HG03378 (cell line): ENCODE data around the gene NTNG2.
"Not testable (repeated sequence)": the region's sequence is repeated elsewhere in the genome, so short reads cannot be mapped to it uniquely, and the experiment has no call there.

Experiments used
- ATAC-seq: cut with Tn5 transposase; IDR thresholded peaks from one replicate; pipeline ENCODE4 v1.9.1; 2021; ENCODE audit warnings: mild to moderate bottlenecking, moderate library complexity; ENCODE audit not compliant: unreplicated experiment

NTNG2 gene, protein sequence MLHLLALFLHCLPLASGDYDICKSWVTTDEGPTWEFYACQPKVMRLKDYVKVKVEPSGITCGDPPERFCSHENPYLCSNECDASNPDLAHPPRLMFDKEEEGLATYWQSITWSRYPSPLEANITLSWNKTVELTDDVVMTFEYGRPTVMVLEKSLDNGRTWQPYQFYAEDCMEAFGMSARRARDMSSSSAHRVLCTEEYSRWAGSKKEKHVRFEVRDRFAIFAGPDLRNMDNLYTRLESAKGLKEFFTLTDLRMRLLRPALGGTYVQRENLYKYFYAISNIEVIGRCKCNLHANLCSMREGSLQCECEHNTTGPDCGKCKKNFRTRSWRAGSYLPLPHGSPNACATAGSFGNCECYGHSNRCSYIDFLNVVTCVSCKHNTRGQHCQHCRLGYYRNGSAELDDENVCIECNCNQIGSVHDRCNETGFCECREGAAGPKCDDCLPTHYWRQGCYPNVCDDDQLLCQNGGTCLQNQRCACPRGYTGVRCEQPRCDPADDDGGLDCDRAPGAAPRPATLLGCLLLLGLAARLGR

DNA sequence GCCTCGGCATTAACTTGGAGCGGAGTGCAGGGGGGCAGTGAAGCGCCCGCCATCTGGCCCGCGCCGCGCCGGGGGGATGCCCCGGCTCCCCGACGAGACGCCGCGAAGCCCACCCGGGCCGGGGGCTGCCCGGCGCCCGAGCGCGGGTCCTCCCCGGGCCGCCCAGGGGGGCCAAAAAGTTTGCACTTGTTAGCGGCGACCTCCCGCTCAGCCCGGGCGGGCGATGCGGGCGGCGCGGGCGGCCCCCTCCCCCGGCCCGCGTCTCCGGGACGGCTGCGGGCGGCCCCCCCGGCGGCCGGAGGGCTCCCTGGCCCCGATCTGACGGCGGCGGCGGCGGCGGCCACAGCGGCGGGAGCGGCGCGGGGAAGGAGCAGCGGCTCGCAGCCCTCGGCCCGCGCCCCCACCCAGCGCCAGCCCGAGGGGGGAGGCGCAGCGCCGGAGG, at the start of gene NTNG2:
Gene NTNG2, plus strand, starts transcription at position 316 of the 442 bp plus-strand sequence. CDS start 4,774 bp downstream, outside the sequence.
- ATAC-seq = no peak

- ATAC-seq = no peak
Observed at GRCh38 chr9:132114102-132114707, 47.7 kb upstream of the NTNG2 start.

DNA sequence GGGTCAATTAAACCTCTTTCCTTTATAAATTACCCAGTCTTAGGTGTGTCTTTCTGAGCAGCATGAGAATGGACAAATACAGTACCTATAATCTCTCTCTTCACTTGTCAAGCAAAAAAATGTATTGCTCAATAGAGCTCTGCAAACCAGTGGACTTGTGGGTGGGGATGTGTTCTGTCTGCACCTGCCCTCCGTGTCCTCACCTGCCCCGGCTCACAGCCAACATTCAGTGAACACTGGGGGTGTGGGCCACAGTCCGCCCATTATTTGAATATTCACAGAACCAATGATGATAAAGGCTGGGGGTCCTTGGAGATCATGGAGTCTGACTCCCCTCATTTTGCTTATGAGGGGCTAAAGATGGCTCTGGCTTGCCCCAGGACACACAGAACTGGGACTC, 45.3 kb upstream of the NTNG2 start:
- no peak for ATAC-seq

DNA sequence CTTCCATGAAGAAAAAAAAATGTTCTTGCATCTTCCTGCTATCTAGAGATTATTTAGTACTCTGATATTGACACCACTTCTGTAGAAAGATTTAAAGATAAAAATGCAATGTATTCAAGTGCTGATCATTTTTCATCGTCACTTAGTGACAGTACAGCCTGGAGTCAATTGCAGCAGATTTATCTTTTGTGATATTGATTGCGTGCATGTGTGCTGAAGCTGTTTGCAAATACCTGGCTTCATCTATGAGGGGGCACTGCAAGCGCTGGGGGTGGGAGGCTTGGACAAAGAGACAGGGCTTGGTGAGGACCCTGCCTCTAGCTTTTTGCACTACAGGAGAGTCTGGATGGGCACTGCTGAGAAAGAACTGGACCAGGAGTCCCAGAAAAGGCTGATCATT, 44.2 kb upstream of the NTNG2 start:
- no peak for ATAC-seq

DNA sequence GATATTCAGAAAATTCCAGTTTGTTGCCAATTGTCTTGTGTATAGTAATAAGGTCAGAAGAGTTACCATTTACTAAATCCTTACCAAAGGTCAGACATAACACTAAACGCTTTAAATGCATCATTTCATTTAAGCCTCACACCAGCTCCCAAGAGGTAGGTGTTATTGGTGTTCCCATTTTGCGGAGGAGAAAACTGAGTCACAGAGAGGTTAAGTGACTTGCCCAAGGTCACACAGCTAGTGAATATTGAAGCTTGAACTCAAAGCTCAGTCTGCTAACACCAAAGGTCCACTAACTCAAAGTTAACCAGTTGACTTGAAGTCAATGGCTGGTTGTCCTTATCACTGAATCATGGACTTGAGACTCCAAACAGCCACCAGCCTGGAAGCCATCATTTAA, 40.8 kb upstream of the NTNG2 start:
- ATAC-seq = no peak

GRCh38 chr9:132124800-132125199, 37.1 kb upstream of the NTNG2 start:
- no peak for ATAC-seq

DNA sequence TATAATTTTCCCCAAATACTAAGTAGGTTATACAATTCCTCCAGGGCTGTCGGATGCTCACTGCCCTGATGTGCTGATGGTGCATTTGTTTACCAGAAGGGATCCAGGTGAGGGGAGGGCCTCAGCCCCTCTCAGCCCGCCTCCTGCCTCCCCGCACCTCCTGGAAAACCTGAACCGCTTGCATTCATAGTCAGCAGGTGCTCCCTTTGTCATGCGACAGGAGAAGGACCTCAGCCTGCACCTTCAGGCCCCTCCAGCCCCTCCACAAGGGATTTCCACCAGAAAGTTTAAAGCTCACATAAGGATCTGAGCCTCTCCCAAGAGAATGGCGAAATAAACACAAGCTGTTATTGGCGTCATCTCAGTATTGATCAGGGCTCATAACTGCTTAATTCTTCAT, 36.5 kb upstream of the NTNG2 start:
- ATAC-seq = no peak

DNA sequence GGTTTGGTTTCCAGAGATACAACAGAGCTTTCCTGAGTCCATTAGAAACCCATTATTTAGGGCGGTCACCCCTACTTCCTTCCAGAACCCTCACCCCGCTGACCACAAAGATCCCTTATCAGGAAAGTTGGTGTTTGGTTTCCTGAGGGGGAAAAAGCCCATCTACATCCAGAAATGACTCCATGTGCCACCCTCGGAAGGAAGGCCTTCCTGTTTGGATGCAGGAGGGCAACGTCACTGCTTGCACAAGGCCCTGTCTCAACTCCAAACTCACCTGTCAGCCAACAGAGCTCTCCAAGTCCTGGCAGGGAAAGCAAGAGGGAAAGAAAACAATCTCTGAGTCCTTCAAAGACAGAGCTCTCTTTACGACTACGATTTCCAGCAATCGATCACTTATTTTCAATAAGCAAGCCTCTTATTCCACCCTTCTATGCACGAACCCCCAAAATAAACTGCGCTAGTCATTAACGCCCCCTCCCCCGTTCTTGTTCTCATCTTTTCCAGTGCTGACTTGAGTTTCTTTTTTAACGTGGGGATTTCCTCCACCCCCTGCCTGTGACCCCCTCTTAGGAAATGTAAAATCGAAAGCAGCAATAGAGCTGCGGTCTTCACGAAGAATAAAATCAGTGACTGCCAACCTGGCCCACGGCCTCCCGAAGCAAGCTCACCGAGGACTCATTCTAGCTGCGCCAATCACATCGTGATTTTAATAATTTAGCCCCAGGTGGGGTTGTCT, 35.7 kb upstream of the NTNG2 start:
- no peak for ATAC-seq

GRCh38 chr9:132126680-132127236, 35.1 kb upstream of the NTNG2 start:
- no peak for ATAC-seq

DNA sequence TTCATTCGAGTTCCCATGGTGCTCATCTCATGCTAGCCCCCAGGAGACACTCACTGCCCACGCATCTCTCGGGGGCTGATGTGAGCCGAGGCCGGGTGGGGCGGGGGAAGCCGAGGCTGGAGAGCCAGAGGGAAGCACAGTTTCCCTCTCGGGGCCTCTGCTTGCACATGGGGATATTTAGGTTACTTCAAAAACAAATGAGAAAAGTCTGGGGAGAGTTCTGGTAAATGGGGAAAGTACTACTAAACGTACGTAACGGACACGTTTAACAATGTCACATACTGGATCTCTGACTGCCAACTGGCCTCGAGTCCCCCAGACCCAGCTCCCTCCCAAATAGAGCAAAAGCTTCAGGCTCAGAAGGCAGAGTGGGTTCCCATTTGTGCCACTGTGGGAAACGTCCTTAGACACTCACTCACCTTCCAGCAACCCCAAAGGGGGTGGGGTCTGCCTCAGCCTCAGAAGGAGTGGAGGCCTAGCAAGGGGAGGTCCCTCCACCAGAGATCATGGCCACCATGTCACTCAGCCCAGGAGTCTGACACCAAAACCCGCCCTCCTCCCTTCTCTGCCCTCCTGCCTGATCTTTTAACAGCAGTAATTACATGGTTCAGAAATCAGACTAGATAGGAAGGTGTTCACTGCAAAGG, 33.8 kb upstream of the NTNG2 start:
- no peak for ATAC-seq

- ATAC-seq = no peak
Observed at GRCh38 chr9:132129535-132129934, 32.3 kb upstream of the NTNG2 start.

DNA sequence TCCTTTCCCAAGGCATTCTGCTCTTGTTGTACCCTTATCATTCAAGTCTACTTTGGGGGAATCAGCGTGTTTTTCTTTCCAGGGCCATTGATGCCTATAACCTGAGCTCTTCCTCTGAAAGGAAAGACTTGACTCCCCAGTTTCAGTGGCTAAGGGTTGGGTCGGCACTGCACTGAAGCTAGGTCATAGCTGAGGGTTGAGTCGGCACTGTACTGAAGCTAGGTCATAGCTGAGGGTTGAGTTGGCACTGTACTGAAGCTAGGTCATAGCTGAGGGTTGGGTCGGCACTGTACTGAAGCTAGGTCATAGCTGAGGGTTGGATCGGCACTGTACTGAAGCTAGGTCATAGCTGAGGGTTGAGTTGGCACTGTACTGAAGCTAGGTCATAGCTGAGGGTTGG, 27.8 kb upstream of the NTNG2 start:
- not testable (repeated sequence) for ATAC-seq

DNA sequence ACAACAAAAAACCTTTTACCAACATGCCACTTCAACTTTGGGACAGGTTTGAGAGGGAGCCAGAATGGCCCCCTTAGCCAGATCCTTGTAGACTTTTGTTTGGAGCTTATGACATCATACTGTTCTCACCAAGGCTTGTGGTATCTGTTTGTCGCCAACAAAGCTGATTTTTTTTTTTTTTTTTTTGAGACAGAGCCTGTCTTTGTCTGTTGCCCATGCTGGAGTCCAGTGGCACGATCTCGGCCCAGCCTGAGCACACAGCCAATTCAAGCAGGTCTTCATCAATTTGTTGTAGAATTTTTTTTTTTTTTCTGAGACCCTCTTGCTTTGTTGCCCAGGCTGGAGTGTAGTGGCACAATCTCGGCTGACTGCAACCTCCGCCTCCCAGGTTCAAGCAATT, 26.4 kb upstream of the NTNG2 start:
- ATAC-seq = no peak

GRCh38 chr9:132136151-132136780, 25.6 kb upstream of the NTNG2 start:
- ATAC-seq = no peak

DNA sequence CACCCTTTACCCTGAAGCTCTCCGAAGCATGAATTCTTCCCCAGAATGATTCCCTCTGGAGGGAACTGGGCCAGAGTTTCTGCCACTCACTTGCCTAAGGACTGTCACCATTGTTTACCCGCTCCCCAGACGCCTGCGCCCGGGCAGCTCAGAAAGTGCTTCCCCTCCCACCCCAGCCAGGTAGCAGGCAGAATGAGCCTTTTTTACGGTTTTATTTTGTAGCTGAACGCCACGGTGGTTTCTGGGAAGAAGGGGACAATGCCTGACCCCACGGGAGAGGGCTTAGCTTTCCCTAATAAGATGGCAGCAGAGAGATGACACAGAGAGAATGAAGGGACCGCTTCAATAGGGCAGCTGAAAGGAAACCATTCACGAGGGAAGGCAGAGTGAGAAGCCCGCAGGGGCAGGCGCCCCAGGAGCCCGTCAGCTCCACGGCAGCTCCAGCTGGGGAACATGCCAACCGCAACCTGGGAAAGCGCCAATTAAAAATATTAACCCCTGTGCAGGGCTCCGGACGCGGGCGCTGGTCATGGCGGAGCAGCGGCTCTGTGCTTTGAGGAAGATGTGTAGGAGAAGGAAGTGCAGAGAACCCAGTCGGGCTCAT, 20.4 kb upstream of the NTNG2 start:
- no peak for ATAC-seq

DNA sequence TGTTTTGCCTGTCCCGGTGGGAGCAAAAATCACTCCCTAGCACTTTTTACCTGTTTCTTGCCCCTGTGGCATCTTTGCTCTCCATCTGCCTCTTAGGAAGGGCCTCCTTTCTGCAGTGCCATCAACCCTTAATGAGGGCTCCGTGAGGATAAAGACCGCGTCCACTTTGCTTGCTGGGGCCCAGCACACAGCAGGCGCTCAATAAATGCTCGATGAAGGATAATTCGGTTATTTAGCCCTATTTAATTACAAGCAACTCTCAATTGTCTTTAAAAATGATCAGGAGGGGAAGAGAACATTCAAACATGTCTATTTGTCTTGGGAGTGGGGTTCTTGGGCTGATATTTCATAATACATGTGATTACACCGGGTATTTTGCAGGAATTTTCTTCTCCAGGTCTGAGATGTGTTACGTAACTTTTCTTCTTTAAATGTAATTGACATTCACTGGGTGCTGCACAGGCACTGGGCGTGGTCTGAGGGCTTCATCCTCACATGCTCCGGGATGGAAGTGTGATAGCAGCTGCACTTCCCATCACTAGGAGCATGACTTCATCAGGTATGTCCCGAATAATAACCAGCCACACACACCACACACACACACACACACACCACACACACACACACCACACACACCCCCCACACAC, 19.8 kb upstream of the NTNG2 start:
- ATAC-seq = no peak

- no peak for ATAC-seq
Observed at GRCh38 chr9:132142924-132143323, 18.9 kb upstream of the NTNG2 start.

DNA sequence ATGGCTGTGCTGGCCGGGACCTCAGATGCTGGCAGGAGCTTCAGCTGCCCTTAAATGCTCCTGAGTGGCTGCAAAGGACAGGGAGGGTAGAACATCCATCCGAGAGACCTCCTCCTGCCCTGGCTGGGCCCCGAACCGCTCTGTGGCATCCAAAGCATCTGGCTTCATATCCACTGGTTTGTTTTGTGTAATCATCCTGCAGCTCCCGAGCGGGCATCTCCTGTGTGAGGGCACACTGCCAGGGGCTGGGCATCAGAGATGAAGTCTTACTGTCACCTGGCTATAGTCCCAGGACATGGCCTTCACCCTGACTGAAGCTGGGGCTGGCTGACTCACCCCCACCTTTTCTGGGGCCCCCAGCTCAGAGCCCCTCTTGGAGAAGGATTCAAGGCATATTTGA, 18.5 kb upstream of the NTNG2 start:
- ATAC-seq = no peak

- no peak for ATAC-seq
Observed at GRCh38 chr9:132144708-132145365, 17.0 kb upstream of the NTNG2 start.
